Measurements from ENCODE around the gene EFCAB6. TPM values are rescaled to one million over a fixed set of nuclear protein-coding genes. Genes with fewer than 3 reads are reported as not detected.

EFCAB6 gene, protein sequence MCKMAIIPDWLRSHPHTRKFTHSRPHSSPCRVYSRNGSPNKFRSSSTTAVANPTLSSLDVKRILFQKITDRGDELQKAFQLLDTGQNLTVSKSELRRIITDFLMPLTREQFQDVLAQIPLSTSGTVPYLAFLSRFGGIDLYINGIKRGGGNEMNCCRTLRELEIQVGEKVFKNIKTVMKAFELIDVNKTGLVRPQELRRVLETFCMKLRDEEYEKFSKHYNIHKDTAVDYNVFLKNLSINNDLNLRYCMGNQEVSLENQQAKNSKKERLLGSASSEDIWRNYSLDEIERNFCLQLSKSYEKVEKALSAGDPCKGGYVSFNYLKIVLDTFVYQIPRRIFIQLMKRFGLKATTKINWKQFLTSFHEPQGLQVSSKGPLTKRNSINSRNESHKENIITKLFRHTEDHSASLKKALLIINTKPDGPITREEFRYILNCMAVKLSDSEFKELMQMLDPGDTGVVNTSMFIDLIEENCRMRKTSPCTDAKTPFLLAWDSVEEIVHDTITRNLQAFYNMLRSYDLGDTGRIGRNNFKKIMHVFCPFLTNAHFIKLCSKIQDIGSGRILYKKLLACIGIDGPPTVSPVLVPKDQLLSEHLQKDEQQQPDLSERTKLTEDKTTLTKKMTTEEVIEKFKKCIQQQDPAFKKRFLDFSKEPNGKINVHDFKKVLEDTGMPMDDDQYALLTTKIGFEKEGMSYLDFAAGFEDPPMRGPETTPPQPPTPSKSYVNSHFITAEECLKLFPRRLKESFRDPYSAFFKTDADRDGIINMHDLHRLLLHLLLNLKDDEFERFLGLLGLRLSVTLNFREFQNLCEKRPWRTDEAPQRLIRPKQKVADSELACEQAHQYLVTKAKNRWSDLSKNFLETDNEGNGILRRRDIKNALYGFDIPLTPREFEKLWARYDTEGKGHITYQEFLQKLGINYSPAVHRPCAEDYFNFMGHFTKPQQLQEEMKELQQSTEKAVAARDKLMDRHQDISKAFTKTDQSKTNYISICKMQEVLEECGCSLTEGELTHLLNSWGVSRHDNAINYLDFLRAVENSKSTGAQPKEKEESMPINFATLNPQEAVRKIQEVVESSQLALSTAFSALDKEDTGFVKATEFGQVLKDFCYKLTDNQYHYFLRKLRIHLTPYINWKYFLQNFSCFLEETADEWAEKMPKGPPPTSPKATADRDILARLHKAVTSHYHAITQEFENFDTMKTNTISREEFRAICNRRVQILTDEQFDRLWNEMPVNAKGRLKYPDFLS (N-terminal part only)
- total RNA-seq: 1.8 TPM
- long read RNA-seq, partial matches to known transcripts: 0 of 1 reads
- long read RNA-seq, other reads (novel, unspliced or antisense): 1 of 1 reads

DNA sequence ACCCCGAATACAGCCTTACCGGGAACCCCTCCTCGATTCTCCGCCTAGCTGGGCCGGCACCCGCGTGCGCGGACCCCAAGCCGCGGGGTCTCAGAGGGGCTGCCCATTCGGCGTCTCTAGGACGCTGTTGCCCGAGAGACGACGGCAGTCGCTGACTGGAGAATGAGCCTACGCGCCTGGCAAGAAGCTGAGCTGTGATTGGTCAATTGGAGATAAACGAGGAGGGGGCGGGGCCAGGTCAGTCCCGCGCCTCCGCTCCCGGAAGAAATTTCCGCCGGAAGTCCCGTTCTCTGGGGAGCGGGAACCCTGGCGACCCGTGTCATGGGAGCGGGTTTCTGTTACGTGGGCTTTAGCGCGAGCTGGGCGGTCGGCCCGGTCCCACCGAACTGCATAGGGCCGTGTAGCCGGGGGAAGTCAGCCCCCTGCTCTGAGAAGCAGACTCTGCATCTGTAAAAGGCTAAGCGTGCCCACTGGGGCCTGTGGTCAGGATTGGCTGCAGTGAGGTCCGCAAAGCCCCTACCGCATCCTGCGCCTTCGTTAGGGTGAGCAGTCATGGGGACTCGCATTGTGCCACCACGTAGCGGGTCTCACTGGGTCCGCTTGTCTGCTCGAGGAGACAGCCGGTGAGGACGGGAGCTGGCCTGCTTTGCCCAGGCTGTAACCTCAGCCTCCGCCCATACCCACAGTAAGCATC, at the start of gene EFCAB6:
Gene EFCAB6, minus strand, starts transcription at position 157 of the 694 bp plus-strand sequence. CDS start 29,987 bp downstream, outside the sequence.
- intact Hi-C loops (cut with micrococcal nuclease): no loop called here
- H3K27ac ChIP-seq (replicated peaks): peak within 1 kb of the TSS; percentile 86
- TF ChIP-seq, protein P1, sequence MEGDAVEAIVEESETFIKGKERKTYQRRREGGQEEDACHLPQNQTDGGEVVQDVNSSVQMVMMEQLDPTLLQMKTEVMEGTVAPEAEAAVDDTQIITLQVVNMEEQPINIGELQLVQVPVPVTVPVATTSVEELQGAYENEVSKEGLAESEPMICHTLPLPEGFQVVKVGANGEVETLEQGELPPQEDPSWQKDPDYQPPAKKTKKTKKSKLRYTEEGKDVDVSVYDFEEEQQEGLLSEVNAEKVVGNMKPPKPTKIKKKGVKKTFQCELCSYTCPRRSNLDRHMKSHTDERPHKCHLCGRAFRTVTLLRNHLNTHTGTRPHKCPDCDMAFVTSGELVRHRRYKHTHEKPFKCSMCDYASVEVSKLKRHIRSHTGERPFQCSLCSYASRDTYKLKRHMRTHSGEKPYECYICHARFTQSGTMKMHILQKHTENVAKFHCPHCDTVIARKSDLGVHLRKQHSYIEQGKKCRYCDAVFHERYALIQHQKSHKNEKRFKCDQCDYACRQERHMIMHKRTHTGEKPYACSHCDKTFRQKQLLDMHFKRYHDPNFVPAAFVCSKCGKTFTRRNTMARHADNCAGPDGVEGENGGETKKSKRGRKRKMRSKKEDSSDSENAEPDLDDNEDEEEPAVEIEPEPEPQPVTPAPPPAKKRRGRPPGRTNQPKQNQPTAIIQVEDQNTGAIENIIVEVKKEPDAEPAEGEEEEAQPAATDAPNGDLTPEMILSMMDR (IDR thresholded peaks at IDR 0.05; ENCODE audit: borderline replicate concordance): no peak

DNA sequence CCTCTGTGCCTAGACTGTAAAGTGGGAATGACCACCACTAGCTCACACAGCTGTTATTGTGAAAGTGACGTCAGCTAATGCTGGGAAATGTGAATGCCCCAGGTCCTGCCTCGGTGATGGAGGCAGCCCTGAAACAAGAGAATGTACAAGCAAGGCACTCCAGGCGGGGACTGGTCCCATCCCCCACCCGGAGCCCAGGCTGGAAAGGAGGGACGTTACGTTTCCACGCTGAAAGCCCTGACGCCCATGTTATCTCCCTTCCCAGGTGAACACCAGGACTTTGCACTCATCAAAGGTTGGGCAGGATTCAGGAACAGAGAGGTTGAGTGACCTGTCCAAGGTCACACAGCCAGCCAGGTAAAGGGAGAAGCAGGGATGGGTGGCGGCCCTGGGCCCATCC, 49.4 kb upstream of the EFCAB6 start:
- no peak for DNase-seq
- Histone ChIP-seq H3K9me3 (replicated peaks) (peaks cover 12% of the 10 kb centered on the region), H3K27ac (replicated peaks) (no peak overlapping the region), H3K4me1 (peaks cover 5% of the 10 kb centered on the region), H3K4me3 (peak overlapping the region; percentile 47), H3K27me3 (ENCODE audit: low read depth) (peaks cover 80% of the 10 kb centered on the region), H3K36me3 (no peaks in the 10 kb centered on the region)
- intact Hi-C loops (cut with micrococcal nuclease): no loop called here
- TF ChIP-seq, protein P1 (IDR thresholded peaks at IDR 0.05; ENCODE audit: borderline replicate concordance): no peak

More for the DNA sequence above, at the start of gene EFCAB6:
- peak; percentile 91 for DNase-seq
- Histone ChIP-seq H3K27me3 (ENCODE audit: low read depth) (no peaks in the 10 kb centered on the region), H3K4me3 (peak within 1 kb of the TSS; percentile 95), H3K4me1 (peaks cover 26% of the 10 kb centered on the region), H3K9me3 (replicated peaks) (no peaks in the 10 kb centered on the region), H3K36me3 (no peaks in the 10 kb centered on the region)

DNA sequence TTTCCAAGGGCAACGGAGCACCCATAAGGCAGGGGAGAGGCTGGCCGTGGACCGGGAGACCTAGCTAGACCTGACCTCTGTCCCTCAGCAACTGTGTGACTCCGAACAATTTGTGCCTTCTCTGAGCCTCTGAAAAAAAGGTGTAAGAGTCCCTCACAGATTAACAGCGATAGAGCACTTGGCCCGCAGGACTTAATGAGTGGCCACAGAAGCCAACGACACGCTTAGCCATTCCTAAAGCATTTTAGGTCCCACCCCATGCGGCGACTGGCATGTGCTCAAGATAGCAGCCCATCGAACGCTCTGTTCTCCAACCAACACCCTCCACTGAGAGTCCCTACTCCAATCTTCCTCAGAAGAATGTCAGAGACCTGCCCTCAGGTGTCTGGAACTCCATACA, 48.7 kb upstream of the EFCAB6 start:
- H3K36me3 ChIP-seq: no peaks in the 10 kb centered on the region
- H3K4me3 ChIP-seq: no peak overlapping the region
- TF ChIP-seq, protein P1 (IDR thresholded peaks at IDR 0.05; ENCODE audit: borderline replicate concordance): no peak
- intact Hi-C loops (cut with micrococcal nuclease): no loop called here
- H3K9me3 ChIP-seq (replicated peaks): peaks cover 16% of the 10 kb centered on the region
- H3K4me1 ChIP-seq: peaks cover 5% of the 10 kb centered on the region
- H3K27me3 ChIP-seq (ENCODE audit: low read depth): peaks cover 77% of the 10 kb centered on the region
- no peak for DNase-seq
- no peak overlapping the region for H3K27ac ChIP-seq (replicated peaks)

DNA sequence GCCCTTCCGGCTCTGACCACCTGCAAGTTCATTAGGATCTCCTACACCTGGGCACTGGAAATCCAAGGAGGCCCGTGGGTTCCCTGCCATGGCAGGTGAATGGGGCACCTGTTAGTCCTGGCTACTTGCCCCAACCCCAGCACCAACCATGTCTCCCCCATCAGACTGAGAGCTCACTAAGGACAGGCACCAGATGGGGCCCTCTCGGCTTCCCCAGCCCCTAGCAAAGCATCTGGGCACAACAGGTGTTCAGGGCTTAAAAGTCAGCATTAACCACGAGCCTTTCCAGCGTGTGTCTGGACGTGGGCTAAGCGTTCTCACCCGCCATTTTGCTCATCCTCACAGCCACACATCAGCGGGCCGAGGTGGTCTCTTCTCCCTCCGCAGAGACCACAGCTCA, 48.0 kb upstream of the EFCAB6 start:
- DNase-seq: no peak

More for the DNA sequence above, 48.0 kb upstream of the EFCAB6 start:
- TF ChIP-seq, protein P1 (IDR thresholded peaks at IDR 0.05; ENCODE audit: borderline replicate concordance): no peak
- Histone ChIP-seq H3K36me3 (no peaks in the 10 kb centered on the region), H3K9me3 (replicated peaks) (peaks cover 16% of the 10 kb centered on the region), H3K27me3 (ENCODE audit: low read depth) (peaks cover 72% of the 10 kb centered on the region), H3K27ac (replicated peaks) (no peak overlapping the region), H3K4me1 (peaks cover 5% of the 10 kb centered on the region), H3K4me3 (no peak overlapping the region)
- intact Hi-C loops (cut with micrococcal nuclease): no loop called here
